Smooth muscle cell (in vitro differentiated cells): Measurements from ENCODE around the gene EZH1. TPM values are rescaled to one million over a fixed set of nuclear protein-coding genes. Genes with fewer than 3 reads are reported as not detected.

Source experiments
- DNase-seq: peaks from one replicate; lab custom pipeline; 2025; ENCODE audit not compliant: unreplicated experiment; lab: John Stamatoyannopoulos, UW
- H2AFZ ChIP-seq: fragments of 200-600 bp; sonication (generic); 2 replicates; pipeline ENCODE4 v1.6.0; 2016; ENCODE audit warnings: antibody characterized with exemption, low read depth, mild to moderate bottlenecking
- H3F3A ChIP-seq: fragments of 200-600 bp; sonication (generic); 2 replicates; pipeline ENCODE4 v1.6.0; 2017; ENCODE audit warnings: antibody characterized with exemption, low read depth
- H3K27ac ChIP-seq: fragments of 200-600 bp; sonication (generic); 2 replicates; pipeline ENCODE4 v1.5.1; 2016; ENCODE audit warnings: low read depth, mild to moderate bottlenecking
- H3K27me3 ChIP-seq: fragments of 200-600 bp; sonication (generic); 2 replicates; pipeline ENCODE4 v1.6.1; 2016; ENCODE audit warnings: low read depth, mild to moderate bottlenecking
- H3K36me3 ChIP-seq: fragments of 200-600 bp; sonication (generic); 2 replicates; pipeline ENCODE4 v1.5.1; 2016; ENCODE audit warnings: low read depth
- H3K4me1 ChIP-seq: fragments of 200-600 bp; sonication (generic); 2 replicates; pipeline ENCODE4 v1.5.1; 2016; ENCODE audit warnings: low read depth
- H3K4me2 ChIP-seq: fragments of 200-600 bp; sonication (generic); 2 replicates; pipeline ENCODE4 v1.6.0; 2016; ENCODE audit warnings: mild to moderate bottlenecking
- H3K4me3 ChIP-seq: fragments of 200-600 bp; sonication (generic); 2 replicates; pipeline ENCODE4 v1.5.1; 2016; ENCODE audit warnings: mild to moderate bottlenecking
- H3K79me2 ChIP-seq: fragments of 200-600 bp; sonication (generic); 2 replicates; pipeline ENCODE4 v1.6.0; 2016; ENCODE audit warnings: low read depth, mild to moderate bottlenecking
- H3K9ac ChIP-seq: fragments of 200-600 bp; sonication (generic); 2 replicates; pipeline ENCODE4 v1.6.0; 2016; ENCODE audit warnings: low read depth
- H3K9me3 ChIP-seq: fragments of 200-600 bp; sonication (generic); replicated peaks from 2 replicates; pipeline ENCODE4 v1.5.1; 2016; ENCODE audit warnings: low read depth
- H4K20me1 ChIP-seq: fragments of 200-600 bp; sonication (generic); 2 replicates; pipeline ENCODE4 v1.6.0; 2016; ENCODE audit warnings: low read depth
- WGBS: methylation state at CpG from one replicate; pipeline ENCODE4 v1.1.7; 2016; ENCODE audit warnings: low lambda C conversion rate; 5-methylcytosine and 5-hydroxymethylcytosine counted together
- polyA plus RNA-seq: library from polyadenylated mRNA; unstranded; fragments of >200 nt; fragmentation: Nextera tagmentation; extraction: Ambion mirVana; gene quantifications from 2 replicates; pipeline ENCODE4 v1.2.1, GENCODE V29; 2016
- total RNA-seq: library from RNA; depleted of rRNA; stranded (reverse); fragments of >200 nt; gene quantifications from 2 replicates; pipeline ENCODE4 v1.2.3, GENCODE V29; 2014
- TF ChIP-seq, protein P1 (sequence below): fragments of 200-600 bp; sonication (generic); IDR thresholded peaks from 2 replicates; pipeline ENCODE4 v1.5.1; 2017; ENCODE audit warnings: borderline replicate concordance, mild to moderate bottlenecking, antibody characterized with exemption; ENCODE audit not compliant: insufficient read depth, poor library complexity, severe bottlenecking

Gene EZH1
- total and polyA plus RNA-seq, 2 experiments from 2014 or later, result 8.0 to 19.4 TPM

DNA sequence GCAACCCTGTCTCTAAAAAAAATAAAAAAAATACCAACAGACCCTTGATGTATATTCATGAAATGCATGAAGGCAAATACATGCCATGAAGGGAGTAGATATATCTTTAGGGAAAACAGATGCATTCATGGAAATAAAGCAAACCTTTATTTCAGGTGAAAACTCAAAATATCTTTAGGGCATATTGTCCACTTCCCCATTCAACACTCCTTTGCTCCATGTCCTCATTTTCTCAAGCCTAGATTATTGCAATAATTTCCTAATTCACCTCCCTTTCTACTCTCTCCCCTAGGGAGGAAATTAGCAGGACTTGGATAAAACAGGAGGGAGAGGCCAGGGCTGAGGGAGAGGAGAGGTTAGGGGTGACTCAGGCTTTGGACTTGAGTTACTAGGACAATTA, 22.7 kb upstream of the EZH1 start:
- TF ChIP-seq, protein P1, sequence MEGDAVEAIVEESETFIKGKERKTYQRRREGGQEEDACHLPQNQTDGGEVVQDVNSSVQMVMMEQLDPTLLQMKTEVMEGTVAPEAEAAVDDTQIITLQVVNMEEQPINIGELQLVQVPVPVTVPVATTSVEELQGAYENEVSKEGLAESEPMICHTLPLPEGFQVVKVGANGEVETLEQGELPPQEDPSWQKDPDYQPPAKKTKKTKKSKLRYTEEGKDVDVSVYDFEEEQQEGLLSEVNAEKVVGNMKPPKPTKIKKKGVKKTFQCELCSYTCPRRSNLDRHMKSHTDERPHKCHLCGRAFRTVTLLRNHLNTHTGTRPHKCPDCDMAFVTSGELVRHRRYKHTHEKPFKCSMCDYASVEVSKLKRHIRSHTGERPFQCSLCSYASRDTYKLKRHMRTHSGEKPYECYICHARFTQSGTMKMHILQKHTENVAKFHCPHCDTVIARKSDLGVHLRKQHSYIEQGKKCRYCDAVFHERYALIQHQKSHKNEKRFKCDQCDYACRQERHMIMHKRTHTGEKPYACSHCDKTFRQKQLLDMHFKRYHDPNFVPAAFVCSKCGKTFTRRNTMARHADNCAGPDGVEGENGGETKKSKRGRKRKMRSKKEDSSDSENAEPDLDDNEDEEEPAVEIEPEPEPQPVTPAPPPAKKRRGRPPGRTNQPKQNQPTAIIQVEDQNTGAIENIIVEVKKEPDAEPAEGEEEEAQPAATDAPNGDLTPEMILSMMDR, result no peak
- H3K4me3 ChIP-seq, result no peak overlapping the region
- no peaks in the 10 kb centered on the region for H3K4me1 ChIP-seq
- H3K36me3 ChIP-seq, result no peaks in the 10 kb centered on the region
- H3F3A ChIP-seq, result no peaks in the 10 kb centered on the region
- no peak overlapping the region for H3K9ac ChIP-seq
- H3K27me3 ChIP-seq, result no peaks in the 10 kb centered on the region
- no peaks in the 10 kb centered on the region for H4K20me1 ChIP-seq
- no peaks in the 10 kb centered on the region for H3K9me3 ChIP-seq
- no peaks in the 10 kb centered on the region for H3K79me2 ChIP-seq
- H2AFZ ChIP-seq, result no peak overlapping the region
- no peak overlapping the region for H3K27ac ChIP-seq
- no peak overlapping the region for H3K4me2 ChIP-seq
- DNase-seq, result no peak

DNA sequence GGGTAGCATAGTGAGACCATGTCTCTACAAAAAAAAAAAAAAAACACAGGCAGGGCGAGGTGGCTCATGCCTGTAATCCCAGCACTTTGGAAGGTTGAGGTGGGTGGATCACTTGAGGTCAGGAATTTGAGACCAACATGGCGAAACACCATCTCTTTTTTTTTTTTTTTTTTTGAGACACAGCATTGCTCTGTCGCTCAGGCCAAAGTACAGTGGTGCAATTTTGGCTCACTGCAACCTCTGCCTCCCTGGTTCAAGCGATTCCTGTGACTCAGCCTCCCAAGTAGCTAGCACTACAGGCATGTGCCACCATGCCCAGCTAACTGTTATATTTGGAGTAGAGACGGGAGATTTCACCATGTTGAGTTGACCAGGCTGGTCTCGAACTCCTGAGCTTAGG, 21.3 kb upstream of the EZH1 start:
- Histone ChIP-seq H2AFZ (no peak overlapping the region), H3K9ac (no peak overlapping the region), H3K4me3 (no peak overlapping the region), H3K27ac (no peak overlapping the region), H3K4me2 (no peak overlapping the region), H3F3A (no peaks in the 10 kb centered on the region), H3K27me3 (no peaks in the 10 kb centered on the region), H3K36me3 (no peaks in the 10 kb centered on the region), H3K4me1 (no peaks in the 10 kb centered on the region), H3K79me2 (no peaks in the 10 kb centered on the region), H3K9me3 (no peaks in the 10 kb centered on the region), H4K20me1 (no peaks in the 10 kb centered on the region)
- 94% methylated on average over 6 of the region's 6 CpGs for WGBS
- no peak for DNase-seq
- TF ChIP-seq, protein P1, result no peak

DNA sequence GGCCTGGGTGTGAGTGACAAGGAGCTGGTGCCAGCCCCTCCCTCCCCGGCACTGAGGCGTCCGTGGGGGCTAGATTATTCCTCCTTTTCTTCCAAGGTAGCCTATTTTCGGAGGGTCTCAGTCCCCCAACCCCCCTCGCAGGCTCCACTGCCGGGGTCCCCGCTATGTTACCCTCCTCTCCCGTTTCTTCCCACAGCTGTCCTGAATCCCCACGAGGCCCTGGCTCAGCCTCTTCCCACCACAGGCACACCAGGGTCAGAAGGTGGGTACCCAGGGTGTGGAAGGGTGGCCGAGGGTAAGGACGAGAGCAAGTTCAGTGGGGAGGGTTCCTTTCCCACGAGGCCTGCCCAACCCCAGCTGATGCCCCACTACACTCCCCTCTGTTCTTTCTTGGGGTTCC, 16.8 kb upstream of the EZH1 start:
- H3K9me3 ChIP-seq, result no peaks in the 10 kb centered on the region
- H3K4me2 ChIP-seq, result peak overlapping the region; percentile 94
- H3K27me3 ChIP-seq, result peaks cover 8% of the 10 kb centered on the region
- no peak overlapping the region for H3K9ac ChIP-seq
- WGBS, result 77% methylated on average over 12 of the region's 12 CpGs
- no peak overlapping the region for H3K27ac ChIP-seq
- no peaks in the 10 kb centered on the region for H3K4me1 ChIP-seq
- H3K4me3 ChIP-seq, result peak overlapping the region; percentile 58
- no peaks in the 10 kb centered on the region for H3K79me2 ChIP-seq
- TF ChIP-seq, protein P1, result no peak
- no peaks in the 10 kb centered on the region for H3K36me3 ChIP-seq
- DNase-seq, result no peak
- H3F3A ChIP-seq, result no peaks in the 10 kb centered on the region
- peak overlapping the region; percentile 85 for H2AFZ ChIP-seq
- H4K20me1 ChIP-seq, result no peaks in the 10 kb centered on the region

DNA sequence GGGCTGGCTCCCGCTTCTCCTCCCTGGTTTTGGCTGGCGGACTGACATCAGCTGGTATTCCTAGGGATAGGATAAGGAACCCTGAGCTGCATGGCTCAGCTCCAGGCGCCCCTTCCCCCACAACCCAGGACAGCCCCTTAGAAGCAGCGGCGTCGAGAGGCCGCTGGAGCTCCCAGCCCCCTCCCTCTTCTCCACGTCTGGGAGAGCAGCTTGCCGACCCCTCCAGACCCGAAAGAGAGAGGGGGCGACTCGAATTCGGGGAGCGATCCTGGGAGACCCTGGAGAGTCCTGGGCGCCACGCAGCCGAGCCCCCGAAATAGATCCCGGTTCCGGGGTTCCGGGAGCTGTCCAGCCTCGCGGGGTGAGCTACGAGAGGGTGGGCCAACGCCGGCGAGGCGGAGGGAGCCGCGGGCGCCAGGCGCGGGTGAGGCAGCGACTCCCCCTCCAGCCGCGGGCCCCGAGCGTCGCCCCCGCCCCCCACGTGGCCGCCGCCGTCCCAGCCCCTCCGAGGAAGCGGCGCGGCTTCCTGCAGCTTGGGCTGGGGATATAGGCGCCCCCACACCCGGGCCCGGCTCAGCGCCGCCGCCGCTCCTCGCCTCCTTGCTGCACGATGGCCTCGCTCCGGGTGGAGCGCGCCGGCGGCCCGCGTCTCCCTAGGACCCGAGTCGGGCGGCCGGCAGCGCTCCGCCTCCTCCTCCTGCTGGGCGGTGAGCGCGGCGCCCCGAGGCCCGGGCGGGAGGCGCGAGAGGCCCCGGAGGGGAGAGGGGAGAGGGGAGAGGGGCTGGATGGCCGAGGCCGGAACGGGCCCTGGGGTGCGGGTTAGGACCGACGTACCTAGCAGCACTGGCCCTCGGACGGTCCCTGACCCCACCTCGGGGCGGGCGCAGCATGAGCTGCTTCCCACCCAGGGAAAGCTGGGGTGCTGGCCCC, 16.1 kb upstream of the EZH1 start, which contains the start of gene RAMP2:
Gene RAMP2, plus strand, starts transcription at position 576 of the 930 bp plus-strand sequence. Its CDS starts 35 bp downstream, at position 611.
- DNase-seq, result no peak
- H3K4me2 ChIP-seq, result peak within 1 kb of the TSS; percentile 94
- H3K4me1 ChIP-seq, result no peaks in the 10 kb centered on the region
- TF ChIP-seq, protein P1, result no peak
- no peak within 1 kb of the TSS for H3K9ac ChIP-seq
- H3K79me2 ChIP-seq, result no peaks in the 10 kb centered on the region
- WGBS, result 6% methylated on average over 50 of the region's 92 CpGs
- no peaks in the 10 kb centered on the region for H3K36me3 ChIP-seq
- no peaks in the 10 kb centered on the region for H3K9me3 ChIP-seq
- no peaks in the 10 kb centered on the region for H3F3A ChIP-seq
- peak within 1 kb of the TSS; percentile 58 for H3K4me3 ChIP-seq
- H2AFZ ChIP-seq, result peak within 1 kb of the TSS; percentile 85
- H3K27ac ChIP-seq, result no peak within 1 kb of the TSS
- peaks cover 8% of the 10 kb centered on the region for H3K27me3 ChIP-seq
- H4K20me1 ChIP-seq, result no peaks in the 10 kb centered on the region
